Stimulated activated CD8-positive, alpha-beta memory T cell treated with anti-CD3 and anti-CD28 coated beads, Interleukin-4, amount 100 ng/mL, for 1 hour (primary cell): ENCODE data around the gene CEACAM7.
A peak's percentile ranks its signal among the peaks of the same experiment; 100 is the strongest.
"Not testable (repeated sequence)": the region's sequence is repeated elsewhere in the genome, so short reads cannot be mapped to it uniquely, and the experiment has no call there.

Experiments
- DNase-seq, 2 donors: peaks; one replicate each; pipeline ENCODE4 v3.0.0-alpha.2; 2020; ENCODE audit warnings: low read depth in 2 of 2, low spot score in 1 of 2

CEACAM7 gene

DNA sequence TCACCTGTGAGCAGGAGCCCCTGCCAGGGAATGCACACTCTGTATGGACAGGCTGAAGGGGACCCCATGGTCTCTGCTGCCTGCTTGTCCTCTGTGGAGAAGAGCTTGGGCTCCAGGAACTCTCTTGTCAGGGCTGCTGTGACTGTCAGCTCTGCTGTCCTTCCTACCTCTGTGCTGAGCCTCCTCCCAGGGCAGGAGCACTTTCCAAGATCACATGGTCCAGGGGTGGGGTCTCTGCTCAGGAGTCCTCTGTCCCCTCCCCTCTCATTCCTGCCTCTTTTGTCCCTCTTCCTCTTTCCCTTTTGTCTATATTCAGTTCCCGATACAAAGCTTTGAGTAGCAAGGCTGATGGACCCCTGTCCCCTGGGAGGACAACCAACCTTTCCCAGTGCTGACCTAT, at the start of gene CEACAM7:
CEACAM7 (minus strand) TSS at position 173 of the 400 bp plus-strand sequence; CDS start at position 68, 105 bp downstream.
- DNase-seq, result no peak

DNA sequence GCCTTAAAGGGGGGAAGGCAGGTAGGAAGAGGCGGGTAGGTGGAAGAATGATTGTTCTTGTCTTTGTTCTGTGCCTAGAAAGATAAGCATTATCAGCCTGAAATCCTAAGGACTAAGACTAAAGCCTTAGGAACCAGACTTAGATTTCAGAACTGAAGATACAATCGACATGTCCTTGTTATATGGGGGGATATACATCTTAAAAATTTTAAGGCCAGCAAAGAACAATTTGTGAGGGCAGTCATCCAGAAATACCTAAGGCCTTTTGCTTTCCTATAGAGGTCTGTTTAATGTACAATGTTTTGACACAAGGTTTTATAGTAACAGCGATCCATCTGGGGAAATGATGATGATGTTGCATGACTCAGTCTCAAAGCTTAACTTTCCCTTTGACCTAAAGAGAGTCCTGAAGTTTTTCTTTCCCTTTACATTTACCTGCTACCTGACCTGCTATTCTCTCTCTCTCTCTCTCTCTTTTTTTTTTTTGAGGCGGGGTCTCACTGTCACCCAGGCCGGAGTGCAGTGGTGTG, 47.1 kb upstream of the CEACAM7 start:
- DNase-seq, result no peak

DNA sequence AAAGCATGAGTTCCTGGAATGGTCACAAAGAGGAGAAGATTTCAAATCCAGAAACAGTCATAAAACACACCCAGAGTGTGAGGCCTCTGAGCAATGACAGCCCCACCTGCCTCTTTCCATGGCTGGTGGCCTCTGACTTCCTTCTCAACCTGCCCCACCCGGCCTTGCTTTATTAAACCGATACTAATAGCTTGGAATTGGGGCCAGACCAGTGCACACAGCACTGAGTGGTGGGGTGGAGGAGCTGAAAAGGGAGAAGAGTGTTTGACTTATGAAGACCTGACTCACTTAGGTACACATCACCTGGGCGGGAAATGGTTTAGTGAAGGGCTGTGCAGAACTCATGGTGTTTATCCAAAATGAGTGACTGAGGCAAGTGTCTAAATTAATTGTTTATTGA, 46.5 kb upstream of the CEACAM7 start:
- DNase-seq, result no peak

DNA sequence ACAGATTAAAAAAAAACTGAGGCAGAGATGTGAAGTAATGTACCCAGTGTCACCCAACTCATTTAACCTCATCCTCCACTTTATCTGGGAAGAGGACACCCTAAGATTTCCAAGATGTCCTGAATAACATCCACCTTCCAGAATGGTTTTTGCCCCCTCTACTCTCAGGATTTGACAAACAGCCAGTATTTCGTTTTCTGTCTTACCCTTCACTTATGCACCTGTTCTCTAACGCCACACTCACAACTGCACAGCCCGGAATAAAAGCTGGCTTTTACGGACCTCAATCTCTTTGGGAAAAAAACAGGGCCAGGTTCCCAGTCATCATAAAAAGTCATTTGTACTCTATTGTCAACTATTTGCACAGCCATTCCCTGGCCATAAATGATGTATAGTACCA, 46.1 kb upstream of the CEACAM7 start:
- no peak for DNase-seq

DNA sequence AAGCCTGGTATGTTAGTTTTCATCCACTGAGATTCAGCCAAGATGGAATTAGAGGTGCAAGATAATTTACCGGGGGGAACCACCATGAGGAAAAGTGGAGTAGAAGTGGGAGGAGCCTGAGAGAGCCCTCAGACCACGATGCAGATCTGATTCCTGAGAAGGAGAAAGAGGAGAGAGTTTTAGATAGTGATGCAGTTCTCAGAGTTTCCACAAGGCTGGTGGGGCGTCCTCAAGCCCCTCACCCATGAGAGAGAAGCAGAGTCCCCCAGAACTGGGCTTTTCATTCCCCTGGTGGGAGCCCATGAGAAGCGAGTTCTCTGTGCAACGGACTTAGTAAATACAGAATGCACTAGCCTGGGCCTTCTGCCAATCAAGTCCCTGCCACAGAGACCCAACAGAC, 38.4 kb upstream of the CEACAM7 start:
- no peak for DNase-seq

DNA sequence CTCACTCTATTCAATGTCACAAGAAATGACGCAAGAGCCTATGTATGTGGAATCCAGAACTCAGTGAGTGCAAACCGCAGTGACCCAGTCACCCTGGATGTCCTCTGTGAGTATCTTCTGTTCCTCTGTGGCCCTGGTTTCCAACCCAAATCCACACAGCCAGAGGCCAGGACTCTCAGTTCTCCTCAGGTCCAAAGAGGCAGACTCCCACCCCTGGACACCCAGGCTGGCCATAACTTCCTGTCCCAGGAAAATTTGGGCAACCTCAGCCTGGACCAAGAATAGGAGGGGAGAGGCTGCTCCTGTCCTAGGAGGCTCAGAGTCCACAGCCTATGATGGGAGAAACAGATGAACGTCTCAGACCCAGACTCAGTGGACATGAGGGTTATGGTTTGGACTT, 32.0 kb upstream of the CEACAM7 start:
- no peak for DNase-seq

DNA sequence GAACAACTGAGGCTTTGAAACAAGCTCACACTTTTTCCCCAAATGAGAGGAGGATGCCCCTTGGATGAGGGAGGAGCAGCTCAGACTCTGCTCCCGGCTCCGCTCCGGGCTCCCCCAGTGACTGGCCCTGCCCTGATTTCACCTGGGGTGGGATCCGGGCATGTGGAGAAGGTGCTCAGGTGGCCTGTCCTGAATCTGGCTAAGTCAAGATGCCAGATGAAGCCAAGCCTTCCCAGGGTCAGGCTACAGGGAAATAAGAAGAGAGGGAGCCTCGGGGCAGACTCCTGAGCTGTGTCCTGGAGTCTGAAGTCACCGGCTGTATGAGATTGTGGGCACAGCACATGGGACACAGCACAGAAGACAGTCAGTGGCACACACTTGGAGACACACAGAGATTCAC, 30.7 kb upstream of the CEACAM7 start:
- no peak for DNase-seq

DNA sequence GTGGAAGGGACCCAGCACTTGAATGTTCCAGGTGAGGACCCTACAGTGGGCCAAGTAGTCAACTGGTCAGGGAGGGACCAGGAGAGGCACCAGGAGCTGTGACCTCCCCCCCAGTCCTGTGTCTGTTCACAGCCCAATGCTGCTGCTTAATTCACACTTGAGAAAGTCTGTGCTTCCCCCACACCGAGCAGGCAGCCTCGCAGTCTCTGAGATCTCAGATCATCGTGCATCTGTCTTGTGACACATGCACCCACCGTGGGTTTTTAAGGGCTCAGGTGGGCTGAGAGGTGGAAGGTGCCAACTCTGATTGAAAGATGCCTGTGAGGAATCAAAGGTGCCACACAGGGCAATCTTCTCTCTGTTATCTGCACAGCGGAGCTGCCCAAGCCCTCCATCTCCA, 26.5 kb upstream of the CEACAM7 start:
- no peak for DNase-seq

DNA sequence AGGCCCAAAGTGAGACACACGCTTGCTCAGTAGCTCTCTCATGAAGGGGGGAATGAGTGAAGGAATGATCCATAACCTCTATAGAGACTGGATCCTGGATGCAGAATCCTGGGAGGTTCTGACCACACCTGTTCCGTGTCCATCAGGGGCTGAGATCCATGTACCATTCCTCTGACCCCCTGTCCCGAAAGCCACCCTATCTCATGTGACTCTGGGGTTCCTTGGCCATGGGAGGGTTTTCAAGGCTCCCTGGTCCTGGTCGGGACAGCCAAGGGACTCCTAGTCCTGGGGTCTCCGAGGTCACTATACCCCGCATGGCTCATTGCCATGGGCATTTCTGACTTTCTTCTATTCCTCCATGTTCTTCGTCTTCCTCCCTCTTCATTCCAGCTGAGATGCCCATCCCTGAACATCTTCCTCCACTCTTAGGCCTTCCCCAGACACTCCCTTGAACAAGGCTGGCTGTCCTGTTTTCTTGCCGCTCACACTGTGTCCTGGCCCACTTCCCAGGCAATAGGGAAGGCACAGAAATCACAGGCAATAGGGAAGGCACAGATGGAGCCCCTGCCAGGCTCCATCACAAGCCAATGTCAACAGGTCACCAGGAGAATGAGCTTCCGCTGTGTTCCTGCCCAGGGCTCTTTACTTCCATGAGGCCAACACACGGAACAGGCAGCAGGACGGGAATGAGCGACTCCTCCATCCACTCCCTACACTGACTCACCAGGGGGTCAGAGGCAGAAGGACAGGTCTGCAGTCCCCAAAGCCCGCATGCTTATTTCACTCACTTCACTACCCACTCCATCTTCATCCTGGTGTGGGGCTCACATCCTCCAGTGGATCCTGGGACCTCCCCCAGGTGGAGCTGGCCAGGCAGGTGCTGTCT, 23.5 kb upstream of the CEACAM7 start:
- DNase-seq, result no peak

DNA sequence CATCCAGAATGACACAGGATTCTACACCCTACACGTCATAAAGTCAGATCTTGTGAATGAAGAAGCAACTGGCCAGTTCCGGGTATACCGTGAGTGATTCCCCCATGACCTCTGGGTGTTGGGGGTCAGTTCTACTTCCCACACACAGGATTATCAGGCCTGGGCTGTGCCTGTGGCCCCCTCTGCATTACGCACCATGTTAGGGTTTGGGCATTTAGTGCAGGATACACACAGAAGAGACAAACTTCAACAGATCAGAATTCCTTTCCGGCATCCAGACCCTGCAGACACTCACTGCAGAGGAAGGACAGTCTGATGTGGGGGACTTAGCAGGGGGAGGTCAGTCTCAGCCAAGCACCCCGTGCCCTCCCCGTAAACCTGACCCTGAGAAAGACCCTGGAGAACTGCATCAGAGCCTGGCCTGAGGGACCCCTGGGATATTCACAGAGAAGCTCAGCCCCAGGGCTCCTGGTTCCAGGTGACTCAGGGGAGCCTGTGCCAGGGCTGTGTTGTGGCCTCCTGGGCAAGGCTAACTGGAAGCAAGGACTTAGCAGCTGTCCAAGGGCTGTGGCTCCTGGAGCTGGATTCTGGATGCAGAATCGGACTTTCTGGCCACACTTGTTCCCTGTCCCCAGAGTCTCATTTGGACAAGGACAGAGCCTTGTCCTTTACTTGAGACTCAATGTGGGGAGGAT, 22.0 kb upstream of the CEACAM7 start:
- no peak for DNase-seq

DNA sequence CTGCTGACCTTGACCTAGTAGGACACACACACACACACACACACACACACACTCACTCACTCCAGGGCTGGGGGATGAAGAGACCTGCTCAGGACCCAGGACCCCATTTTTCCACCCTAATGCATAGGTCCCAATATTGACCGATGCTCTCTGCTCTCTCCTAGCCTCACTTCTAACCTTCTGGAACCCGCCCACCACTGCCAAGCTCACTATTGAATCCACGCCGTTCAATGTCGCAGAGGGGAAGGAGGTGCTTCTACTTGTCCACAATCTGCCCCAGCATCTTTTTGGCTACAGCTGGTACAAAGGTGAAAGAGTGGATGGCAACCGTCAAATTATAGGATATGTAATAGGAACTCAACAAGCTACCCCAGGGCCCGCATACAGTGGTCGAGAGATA, 21.4 kb upstream of the CEACAM7 start:
- DNase-seq, result not testable (repeated sequence)

DNA sequence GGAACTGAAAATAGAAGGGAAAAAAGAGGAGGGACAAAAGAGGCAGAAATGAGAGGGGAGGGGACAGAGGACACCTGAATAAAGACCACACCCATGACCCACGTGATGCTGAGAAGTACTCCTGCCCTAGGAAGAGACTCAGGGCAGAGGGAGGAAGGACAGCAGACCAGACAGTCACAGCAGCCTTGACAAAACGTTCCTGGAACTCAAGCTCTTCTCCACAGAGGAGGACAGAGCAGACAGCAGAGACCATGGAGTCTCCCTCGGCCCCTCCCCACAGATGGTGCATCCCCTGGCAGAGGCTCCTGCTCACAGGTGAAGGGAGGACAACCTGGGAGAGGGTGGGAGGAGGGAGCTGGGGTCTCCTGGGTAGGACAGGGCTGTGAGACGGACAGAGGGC, 20.4 kb upstream of the CEACAM7 start, which contains the start of gene CEACAM5:
CEACAM5 (plus strand) TSS at position 146 of the 400 bp plus-strand sequence; CDS start at position 252, 106 bp downstream.
- DNase-seq, result no peak

DNA sequence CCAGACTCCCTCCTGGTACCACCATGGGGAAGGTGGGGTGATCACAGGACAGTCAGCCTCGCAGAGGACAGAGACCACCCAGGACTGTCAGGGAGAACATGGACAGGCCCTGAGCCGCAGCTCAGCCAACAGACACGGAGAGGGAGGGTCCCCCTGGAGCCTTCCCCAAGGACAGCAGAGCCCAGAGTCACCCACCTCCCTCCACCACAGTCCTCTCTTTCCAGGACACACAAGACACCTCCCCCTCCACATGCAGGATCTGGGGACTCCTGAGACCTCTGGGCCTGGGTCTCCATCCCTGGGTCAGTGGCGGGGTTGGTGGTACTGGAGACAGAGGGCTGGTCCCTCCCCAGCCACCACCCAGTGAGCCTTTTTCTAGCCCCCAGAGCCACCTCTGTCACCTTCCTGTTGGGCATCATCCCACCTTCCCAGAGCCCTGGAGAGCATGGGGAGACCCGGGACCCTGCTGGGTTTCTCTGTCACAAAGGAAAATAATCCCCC, 19.9 kb upstream of the CEACAM7 start:
- no peak for DNase-seq

DNA sequence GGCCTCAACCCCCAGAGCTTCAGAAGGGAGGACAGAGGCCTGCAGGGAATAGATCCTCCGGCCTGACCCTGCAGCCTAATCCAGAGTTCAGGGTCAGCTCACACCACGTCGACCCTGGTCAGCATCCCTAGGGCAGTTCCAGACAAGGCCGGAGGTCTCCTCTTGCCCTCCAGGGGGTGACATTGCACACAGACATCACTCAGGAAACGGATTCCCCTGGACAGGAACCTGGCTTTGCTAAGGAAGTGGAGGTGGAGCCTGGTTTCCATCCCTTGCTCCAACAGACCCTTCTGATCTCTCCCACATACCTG, 19.4 kb upstream of the CEACAM7 start:
- no peak for DNase-seq

DNA sequence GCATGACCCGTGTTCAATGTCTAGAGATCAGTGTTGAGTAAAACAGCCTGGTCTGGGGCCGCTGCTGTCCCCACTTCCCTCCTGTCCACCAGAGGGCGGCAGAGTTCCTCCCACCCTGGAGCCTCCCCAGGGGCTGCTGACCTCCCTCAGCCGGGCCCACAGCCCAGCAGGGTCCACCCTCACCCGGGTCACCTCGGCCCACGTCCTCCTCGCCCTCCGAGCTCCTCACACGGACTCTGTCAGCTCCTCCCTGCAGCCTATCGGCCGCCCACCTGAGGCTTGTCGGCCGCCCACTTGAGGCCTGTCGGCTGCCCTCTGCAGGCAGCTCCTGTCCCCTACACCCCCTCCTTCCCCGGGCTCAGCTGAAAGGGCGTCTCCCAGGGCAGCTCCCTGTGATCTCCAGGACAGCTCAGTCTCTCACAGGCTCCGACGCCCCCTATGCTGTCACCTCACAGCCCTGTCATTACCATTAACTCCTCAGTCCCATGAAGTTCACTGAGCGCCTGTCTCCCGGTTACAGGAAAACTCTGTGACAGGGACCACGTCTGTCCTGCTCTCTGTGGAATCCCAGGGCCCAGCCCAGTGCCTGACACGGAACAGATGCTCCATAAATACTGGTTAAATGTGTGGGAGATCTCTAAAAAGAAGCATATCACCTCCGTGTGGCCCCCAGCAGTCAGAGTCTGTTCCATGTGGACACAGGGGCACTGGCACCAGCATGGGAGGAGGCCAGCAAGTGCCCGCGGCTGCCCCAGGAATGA, 18.9 kb upstream of the CEACAM7 start:
- DNase-seq, result peak; percentile 38 to 44

DNA sequence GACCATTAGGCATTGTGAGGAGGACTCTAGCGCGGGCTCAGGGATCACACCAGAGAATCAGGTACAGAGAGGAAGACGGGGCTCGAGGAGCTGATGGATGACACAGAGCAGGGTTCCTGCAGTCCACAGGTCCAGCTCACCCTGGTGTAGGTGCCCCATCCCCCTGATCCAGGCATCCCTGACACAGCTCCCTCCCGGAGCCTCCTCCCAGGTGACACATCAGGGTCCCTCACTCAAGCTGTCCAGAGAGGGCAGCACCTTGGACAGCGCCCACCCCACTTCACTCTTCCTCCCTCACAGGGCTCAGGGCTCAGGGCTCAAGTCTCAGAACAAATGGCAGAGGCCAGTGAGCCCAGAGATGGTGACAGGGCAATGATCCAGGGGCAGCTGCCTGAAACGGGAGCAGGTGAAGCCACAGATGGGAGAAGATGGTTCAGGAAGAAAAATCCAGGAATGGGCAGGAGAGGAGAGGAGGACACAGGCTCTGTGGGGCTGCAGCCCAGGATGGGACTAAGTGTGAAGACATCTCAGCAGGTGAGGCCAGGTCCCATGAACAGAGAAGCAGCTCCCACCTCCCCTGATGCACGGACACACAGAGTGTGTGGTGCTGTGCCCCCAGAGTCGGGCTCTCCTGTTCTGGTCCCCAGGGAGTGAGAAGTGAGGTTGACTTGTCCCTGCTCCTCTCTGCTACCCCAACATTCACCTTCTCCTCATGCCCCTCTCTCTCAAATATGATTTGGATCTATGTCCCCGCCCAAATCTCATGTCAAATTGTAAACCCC, 17.5 kb upstream of the CEACAM7 start:
- DNase-seq, result no peak

DNA sequence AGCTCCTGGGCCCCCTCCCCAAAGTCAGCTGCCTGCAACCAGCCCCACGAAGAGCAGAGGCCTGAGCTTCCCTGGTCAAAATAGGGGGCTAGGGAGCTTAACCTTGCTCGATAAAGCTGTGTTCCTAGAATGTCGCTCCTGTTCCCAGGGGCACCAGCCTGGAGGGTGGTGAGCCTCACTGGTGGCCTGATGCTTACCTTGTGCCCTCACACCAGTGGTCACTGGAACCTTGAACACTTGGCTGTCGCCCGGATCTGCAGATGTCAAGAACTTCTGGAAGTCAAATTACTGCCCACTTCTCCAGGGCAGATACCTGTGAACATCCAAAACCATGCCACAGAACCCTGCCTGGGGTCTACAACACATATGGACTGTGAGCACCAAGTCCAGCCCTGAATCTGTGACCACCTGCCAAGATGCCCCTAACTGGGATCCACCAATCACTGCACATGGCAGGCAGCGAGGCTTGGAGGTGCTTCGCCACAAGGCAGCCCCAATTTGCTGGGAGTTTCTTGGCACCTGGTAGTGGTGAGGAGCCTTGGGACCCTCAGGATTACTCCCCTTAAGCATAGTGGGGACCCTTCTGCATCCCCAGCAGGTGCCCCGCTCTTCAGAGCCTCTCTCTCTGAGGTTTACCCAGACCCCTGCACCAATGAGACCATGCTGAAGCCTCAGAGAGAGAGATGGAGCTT, 15.7 kb upstream of the CEACAM7 start:
- no peak for DNase-seq

DNA sequence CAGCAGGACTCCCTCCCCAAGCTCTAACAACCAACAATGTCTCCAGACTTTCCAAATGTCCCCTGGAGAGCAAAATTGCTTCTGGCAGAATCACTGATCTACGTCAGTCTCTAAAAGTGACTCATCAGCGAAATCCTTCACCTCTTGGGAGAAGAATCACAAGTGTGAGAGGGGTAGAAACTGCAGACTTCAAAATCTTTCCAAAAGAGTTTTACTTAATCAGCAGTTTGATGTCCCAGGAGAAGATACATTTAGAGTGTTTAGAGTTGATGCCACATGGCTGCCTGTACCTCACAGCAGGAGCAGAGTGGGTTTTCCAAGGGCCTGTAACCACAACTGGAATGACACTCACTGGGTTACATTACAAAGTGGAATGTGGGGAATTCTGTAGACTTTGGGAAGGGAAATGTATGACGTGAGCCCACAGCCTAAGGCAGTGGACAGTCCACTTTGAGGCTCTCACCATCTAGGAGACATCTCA, 14.1 kb upstream of the CEACAM7 start:
- no peak for DNase-seq

DNA sequence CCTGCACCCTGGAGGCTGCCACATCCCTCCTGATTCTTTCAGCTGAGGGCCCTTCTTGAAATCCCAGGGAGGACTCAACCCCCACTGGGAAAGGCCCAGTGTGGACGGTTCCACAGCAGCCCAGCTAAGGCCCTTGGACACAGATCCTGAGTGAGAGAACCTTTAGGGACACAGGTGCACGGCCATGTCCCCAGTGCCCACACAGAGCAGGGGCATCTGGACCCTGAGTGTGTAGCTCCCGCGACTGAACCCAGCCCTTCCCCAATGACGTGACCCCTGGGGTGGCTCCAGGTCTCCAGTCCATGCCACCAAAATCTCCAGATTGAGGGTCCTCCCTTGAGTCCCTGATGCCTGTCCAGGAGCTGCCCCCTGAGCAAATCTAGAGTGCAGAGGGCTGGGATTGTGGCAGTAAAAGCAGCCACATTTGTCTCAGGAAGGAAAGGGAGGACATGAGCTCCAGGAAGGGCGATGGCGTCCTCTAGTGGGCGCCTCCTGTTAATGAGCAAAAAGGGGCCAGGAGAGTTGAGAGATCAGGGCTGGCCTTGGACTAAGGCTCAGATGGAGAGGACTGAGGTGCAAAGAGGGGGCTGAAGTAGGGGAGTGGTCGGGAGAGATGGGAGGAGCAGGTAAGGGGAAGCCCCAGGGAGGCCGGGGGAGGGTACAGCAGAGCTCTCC, 13.5 kb upstream of the CEACAM7 start:
- no peak for DNase-seq
